ENCODE data around the gene CD2AP. TPM values are rescaled to one million over a fixed set of nuclear protein-coding genes. Genes with fewer than 3 reads are reported as not detected.
"Not testable (repeated sequence)": the region's sequence is repeated elsewhere in the genome, so short reads cannot be mapped to it uniquely, and the experiment has no call there.

Gene CD2AP
- total RNA-seq, 1 donor from 2014 or later: 49.2 TPM

DNA sequence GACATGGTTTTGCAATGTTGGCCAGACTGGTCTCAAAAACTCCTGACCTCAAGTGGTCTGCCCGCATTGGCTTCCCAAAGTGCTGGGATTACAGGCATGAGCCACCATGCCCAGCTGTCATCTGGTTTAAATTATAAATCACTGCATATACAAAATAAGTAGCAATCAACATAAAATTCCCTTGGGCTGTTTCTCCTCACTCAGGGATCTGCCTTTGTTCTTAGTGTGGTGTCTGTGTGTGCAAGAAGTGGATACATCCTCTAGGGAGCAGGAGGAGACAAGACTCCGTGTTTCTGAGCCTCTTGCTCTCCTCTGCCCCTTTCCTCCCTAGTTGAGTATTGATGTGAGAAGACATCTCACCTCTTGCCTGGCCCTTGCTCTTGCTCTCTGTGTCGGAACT is 155.6 kb downstream of the CD2AP start:
- DNase-seq (ENCODE audit: low spot score): no peak

DNA sequence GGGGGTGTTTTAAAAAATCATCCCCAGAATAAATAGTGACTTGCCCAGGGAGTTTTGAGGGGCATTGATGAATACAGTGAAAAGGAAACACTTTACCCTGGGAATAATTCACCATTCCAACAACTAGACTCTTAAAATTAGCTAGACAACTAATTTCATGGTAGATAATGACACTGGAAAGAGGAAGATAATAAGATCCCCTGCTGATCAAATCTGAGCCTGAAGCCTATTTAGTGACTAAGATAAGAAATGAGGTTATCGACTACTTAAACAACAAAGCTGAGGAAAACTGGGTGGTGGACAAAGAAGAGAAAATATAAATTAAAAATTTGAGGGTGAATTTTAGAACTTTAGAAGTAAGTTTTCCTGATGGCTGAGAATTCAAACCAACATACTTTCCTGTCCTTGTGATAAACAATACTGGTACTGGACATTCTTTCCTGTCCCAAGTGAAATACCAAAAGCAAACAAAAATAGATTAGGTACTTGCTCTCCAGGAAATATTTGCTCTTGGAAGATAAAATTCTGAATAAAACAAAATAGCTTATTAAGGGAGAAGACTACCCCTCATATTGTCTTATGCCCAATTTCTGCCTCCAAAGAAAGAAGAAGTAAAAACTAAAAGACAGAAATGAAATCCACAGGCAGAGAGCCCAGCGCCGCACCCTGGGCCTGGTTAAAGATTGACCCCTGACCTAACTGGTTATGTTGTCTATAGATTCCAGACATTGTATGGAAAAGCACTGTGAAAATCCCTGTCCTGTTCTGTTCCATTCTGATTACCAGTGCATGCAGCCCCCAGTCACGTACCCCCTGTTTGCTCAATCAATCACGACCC is 156.8 kb downstream of the CD2AP start:
- no peak for DNase-seq (ENCODE audit: low spot score)

GRCh38 chr6:47646689-47647088 is 169.1 kb downstream of the CD2AP start:
- no peak for DNase-seq (ENCODE audit: low spot score)

DNA sequence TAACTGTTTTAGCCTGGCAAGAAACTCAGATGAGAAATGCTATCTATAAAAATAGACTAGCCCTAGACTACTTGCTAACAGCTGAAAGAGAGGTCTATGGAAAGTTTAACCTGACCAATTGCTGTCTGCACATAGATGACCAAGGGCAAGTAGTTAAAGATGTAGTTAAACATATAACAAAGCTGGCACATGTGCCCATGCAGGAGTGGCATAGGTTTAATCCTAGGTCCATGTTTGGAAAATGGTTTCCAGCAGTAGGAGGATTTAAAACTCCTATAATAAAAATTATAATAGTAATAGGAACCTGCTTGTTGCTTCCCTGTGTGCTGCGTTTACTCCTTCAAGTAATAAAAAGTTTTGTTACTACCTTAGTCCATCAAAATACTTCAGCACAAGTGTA is 169.6 kb downstream of the CD2AP start:
- DNase-seq (ENCODE audit: low spot score): no peak

- not testable (repeated sequence) for DNase-seq (ENCODE audit: low spot score)
Observed at GRCh38 chr6:47647626-47648025, 170.0 kb downstream of the CD2AP start.

DNA sequence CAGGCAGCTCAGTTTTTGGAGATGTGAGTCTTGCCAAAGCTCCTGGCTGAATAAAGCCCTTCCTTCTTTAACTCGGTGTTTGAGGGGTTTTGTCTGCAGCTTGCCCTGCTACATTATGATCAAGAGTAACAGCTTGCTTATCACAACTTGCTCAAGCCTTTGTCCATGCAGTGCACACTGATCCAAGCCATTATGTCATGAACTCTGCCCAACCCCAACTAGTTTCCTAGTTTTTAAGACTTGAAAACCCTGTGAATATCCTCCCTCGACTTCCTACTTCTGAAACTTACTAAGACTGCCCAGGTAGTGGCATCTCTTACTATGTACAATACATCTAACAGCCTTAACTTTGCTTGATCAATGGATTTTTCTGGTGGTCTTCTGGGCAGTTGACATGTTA is 170.4 kb downstream of the CD2AP start:
- DNase-seq (ENCODE audit: low spot score): no peak

DNA sequence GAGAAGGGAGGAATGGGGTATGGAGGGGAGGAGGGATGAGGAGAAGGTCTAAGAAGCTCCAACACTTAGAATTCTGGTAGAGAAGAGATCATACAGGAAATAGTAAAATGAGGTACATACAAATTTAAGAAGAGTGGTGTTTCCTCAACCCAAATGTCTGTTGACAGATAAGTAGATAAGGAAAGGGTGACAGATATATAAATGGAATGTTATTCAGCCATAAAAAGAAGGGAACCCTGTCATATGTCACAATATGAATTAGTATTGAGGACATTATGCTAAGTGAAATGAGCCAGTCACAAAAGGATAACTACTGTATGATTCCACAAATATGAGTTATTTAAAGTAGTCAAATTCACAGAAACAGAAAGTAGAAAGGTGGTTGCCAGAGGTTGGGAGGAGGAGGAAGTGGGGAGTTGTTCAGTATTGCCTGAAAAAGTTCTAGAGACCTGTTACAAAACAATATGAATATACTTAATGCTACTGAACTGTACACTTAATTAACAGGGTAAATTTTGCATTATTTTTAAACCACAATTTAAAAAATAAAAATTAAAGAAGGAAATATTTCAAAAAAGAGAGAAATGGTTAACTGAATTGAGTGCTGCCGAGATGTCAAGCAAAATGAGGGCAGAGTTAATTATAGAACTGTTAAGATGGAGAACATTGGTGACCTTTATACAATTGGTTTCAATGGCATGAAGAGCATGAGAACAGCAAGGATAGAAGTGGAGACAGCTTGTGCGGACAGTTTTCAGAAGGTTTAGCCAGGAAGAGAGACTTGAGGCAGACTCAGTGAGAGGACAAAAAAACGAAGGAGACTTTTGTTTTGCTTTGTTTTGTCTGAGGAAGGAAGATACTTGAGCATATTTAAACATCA is 173.2 kb downstream of the CD2AP start:
- DNase-seq (ENCODE audit: low spot score): no peak

DNA sequence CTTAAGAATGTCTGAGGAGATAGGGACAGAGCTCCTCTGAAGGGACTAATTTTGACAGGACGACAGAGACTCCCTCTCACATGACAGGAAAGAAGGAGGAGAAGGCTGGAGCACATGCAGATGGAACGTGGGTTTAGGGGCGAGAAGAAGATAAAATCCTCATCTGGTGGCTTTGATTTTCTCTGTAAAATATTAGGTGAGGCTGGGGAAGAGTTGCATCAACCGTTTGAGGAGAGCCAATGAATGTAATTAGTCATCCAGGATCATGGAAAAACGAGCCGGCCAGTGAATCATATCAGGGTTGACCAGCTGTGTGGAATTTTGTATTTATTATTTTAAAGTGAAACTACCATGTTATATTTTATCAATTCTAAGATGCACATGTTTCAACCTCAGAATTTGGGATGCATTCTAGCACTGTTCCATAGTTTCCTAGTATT is 173.9 kb downstream of the CD2AP start:
- DNase-seq (ENCODE audit: low spot score): no peak

- DNase-seq (ENCODE audit: low spot score): no peak
Observed at GRCh38 chr6:47653706-47654105, 176.1 kb downstream of the CD2AP start.

GRCh38 chr6:47654255-47654654 is 176.7 kb downstream of the CD2AP start:
- DNase-seq (ENCODE audit: low spot score): no peak

DNA sequence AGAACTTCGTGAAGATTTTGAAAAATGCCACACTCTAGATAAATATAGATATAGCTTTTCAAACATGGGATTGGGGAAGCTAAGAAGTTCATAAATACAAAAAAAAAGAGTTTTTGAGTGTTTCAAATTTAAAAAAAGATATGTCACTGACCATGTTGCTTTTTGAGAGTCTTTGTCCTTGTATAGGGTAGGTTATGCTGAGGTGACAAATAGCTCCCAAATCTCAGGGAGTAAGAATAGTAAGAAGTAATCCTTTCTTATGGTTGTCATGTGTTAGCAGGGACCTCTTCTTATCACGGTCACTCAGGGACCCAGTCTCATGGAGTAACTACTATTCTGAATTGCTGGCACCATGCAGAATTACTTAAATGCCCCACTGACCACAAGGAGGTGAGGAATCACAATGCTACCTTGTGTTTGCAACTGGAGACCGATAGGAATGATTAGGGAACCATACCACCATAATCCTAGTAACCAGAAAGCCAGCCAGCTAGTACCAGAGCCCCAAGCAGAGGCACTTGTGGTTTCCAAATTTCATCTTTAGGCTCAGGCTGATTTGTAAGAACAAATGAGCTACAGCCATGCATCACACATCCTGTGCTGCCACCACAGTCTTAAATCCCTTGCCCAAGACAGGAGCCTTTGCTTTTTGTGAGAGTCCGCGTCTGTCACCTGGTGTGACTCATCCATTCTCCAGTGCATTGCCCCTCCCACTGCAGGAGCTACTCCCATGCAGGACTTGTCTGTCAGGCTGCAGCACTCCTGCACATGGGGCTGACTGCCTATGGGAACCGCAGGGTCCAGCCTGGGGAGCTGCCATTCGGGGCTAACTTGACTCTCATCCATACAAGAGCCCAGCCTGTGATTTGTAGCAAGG is 178.4 kb downstream of the CD2AP start:
- peak; percentile 48 for DNase-seq (ENCODE audit: low spot score)

DNA sequence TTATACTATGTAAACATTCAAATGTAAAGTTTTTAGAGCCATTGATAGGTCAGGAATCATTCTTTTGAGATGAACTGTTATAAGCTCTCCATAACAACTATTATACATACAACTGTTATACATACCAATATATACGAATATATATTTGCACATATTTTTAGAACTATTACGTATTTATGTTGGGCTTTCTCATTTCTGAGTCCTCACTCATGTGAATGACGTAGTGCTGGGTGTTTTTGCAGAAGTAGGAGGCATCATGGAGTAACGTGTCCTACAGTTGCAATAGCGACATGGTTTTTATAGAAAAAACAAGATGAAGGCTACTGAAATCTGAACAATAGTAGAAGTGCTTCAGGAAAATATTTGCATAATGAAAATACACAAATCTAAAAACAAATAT is 184.4 kb downstream of the CD2AP start:
- DNase-seq (ENCODE audit: low spot score): no peak

DNA sequence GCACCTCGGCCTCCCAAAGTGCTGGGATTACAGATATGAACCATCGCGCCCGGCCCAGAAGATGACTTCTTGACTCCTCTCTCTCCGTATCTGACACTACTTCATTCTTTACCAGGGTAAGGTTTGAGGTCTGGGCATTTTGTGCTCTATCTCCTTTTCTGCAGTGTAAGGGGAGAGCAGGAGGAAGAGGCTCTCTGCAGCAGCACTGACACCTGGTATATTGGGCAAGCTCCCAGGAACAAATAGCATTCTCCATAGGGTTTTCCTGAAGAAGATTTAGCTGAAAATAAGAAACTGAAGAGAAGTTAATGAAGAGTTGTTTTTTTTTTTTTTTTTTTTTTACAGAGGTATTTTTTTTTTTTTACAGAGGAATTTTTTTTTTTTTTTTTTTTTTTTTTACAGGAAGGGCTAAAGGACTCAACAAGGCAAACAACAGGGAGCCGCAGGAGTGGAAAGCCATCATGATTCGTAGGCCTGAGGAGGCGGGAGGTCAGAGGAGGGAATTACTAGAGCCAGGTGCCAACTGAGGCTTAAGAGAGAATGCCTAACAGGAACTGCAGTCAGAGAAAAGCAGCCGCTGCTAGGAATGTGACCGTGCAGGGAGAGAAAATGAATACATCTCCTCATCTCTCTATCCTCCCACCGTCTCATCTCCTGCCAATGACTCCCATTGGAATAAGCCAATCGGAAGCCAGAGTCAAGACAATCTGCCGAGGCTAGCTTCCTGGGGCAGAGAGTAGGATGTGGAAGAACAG is 186.1 kb downstream of the CD2AP start:
- DNase-seq (ENCODE audit: low spot score): no peak

- peak; percentile 14 for DNase-seq (ENCODE audit: low spot score)
Observed at GRCh38 chr6:47665112-47665511, 187.5 kb downstream of the CD2AP start.

DNA sequence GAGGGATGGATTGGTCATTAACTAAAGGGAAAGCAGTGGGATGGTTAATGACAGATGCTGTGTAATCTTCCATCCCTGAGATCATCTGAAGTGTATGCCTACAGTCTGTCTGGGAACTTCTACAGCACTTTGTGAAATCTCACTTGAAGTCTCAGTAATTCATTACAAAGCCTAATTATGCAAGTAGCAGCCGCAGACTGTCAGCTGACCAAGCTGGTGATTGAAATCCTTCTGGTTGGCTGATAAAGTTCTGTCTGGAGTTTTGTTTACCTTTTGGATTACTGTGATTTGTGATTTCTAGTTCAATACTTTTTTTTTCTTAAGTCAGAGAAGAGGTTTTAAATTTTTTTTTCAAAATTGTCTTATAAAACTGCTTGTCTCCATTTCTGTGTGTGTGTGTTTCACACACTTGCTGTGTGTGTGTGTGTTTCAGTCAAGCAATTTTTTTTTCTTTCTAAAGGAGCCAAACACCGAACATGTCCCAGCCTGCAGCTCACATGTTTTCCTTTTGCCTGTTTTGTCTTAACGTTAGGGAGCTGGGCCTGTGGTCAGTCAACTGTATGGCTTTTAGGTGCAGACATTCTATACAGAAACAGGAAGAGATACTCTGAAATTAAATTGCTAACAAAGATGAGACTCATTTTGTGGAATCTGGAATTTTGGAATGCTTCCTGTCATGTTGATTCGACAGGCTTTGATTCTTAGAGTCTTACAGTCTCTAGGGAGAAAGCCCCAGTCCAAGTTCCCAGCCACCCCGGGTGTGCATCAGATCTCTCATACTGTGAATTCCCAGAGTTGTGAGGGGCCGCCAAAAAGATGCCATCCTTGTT is 192.3 kb downstream of the CD2AP start:
- DNase-seq (ENCODE audit: low spot score): no peak

DNA sequence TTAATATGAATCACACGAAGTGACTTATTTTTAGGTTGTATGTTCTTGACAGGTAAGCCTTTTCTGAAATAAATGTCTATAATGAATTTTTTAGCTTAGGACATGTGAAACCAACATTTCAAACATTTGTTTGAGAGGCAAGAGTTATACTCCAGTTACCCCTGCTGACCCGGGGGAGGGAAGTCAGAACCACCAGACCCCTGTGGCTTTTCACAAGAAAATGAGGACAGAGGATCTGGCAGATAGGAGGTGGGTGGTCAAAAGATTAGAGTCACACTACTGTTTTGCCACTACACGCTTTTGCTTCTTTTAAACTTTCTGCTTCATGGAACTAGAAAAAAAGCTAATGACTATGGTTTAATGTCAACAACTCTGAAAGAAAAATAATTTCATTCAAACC is 193.3 kb downstream of the CD2AP start:
- DNase-seq (ENCODE audit: low spot score): no peak

DNA sequence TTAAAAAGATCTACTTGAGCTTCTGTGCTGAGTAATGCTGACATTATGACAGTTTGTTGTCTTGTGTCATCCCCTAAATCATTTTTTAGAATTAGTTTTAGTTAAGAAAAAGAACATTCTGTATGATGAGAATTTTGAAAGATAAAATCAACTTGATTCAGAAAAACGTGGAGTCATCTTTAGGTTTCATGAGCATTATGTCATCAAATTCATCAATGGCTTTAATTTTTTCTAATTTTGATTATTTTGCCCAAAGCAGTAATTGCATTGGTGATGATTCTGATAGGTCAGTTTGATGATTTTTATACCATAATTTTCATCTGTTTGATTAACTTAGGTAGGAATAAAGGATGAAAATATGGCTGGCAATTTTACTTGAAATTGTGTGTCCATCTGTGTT is 194.2 kb downstream of the CD2AP start:
- DNase-seq (ENCODE audit: low spot score): no peak

- DNase-seq (ENCODE audit: low spot score): no peak
Observed at GRCh38 chr6:47672816-47673215, 195.2 kb downstream of the CD2AP start.

GRCh38 chr6:47674673-47675072 is 197.1 kb downstream of the CD2AP start:
- no peak for DNase-seq (ENCODE audit: low spot score)
